ENCODE results near the gene SLC27A4. TPM values are rescaled to one million over a fixed set of nuclear protein-coding genes. Genes with fewer than 3 reads are reported as not detected.

SLC27A4 gene
- total and polyA plus RNA-seq, 2 donors from 2014 or later = 29.3 to 58.7 TPM

- intact Hi-C loops (cut with DNase I) = no loop called here
- Histone ChIP-seq H3K4me3 (ENCODE audit: low read length in 3 of 3) (no peak overlapping the region), H3K4me1 (ENCODE audit: control insufficient read depth in 2 of 3, insufficient read depth in 2 of 3, low read depth in 1 of 3, low read length in 3 of 3) (no peaks in the 10 kb centered on the region), H3K27me3 (ENCODE audit: control insufficient read depth, insufficient read depth, low read length) (peaks cover 39% of the 10 kb centered on the region), H3K9me3 (ENCODE audit: control insufficient read depth in 2 of 3, insufficient read depth in 1 of 3, low read length in 3 of 3) (no peaks in the 10 kb centered on the region), H3K27ac (ENCODE audit: low read depth in 2 of 2, low read length in 2 of 2) (no peak overlapping the region), H3K36me3 (ENCODE audit: control insufficient read depth in 2 of 3, insufficient read depth in 3 of 3, low read length in 3 of 3) (peaks cover 0 to 9% (median 2%) of the 10 kb centered on the region in 3 donors), H3K9ac (ENCODE audit: low read length in 3 of 3) (no peak overlapping the region)
- TF ChIP-seq, protein P1, sequence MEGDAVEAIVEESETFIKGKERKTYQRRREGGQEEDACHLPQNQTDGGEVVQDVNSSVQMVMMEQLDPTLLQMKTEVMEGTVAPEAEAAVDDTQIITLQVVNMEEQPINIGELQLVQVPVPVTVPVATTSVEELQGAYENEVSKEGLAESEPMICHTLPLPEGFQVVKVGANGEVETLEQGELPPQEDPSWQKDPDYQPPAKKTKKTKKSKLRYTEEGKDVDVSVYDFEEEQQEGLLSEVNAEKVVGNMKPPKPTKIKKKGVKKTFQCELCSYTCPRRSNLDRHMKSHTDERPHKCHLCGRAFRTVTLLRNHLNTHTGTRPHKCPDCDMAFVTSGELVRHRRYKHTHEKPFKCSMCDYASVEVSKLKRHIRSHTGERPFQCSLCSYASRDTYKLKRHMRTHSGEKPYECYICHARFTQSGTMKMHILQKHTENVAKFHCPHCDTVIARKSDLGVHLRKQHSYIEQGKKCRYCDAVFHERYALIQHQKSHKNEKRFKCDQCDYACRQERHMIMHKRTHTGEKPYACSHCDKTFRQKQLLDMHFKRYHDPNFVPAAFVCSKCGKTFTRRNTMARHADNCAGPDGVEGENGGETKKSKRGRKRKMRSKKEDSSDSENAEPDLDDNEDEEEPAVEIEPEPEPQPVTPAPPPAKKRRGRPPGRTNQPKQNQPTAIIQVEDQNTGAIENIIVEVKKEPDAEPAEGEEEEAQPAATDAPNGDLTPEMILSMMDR (IDR thresholded peaks at IDR 0.05; ENCODE audit: borderline replicate concordance, extremely low read depth, insufficient read depth) = no peak
- peak in 1 of 5 donors; percentile 60 for DNase-seq
- no peak for FAIRE-seq
These were observed 53.6 kb downstream of the SLC27A4 start for GRCh38 chr9:128393970-128394369.

DNA sequence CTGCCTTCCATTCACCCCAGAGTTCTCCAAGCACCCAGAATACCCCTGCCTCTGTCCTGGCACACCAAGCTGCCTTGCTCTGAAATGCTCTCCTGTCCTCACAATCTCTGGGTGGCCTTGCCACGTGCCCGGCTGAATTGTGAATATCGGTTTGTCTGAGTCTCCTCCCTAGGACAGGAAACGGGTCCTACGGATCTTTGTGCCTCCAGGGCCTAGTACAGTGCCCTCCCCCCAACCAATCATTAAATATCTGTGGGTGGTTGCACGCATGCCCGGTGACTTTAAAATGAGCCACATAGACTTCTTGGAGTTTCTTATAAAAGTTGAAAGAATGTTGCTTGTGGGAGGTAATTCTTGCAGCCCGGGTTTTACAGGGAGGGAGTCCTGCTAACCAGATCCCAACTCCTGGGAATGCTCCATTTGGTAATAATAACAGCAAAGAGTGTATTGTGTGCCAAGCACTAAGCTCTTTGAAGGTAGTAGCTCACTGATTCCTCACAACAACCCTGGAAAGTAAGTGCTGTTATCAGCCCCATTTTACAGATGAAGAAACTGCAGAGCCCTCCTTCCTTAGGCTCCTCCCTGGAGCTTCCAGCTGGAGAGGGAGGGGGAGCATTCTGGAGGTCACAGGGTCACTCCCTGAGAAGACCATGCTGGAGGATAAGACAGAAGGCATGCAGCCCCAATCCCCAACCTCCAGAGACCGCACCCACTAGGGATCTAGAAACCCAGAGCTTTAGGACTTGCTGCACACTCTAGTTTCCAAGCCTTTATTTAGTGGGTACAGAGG, 54.2 kb downstream of the SLC27A4 start:
- no peak overlapping the region for H3K27ac ChIP-seq (ENCODE audit: low read depth in 2 of 2, low read length in 2 of 2)

DNA sequence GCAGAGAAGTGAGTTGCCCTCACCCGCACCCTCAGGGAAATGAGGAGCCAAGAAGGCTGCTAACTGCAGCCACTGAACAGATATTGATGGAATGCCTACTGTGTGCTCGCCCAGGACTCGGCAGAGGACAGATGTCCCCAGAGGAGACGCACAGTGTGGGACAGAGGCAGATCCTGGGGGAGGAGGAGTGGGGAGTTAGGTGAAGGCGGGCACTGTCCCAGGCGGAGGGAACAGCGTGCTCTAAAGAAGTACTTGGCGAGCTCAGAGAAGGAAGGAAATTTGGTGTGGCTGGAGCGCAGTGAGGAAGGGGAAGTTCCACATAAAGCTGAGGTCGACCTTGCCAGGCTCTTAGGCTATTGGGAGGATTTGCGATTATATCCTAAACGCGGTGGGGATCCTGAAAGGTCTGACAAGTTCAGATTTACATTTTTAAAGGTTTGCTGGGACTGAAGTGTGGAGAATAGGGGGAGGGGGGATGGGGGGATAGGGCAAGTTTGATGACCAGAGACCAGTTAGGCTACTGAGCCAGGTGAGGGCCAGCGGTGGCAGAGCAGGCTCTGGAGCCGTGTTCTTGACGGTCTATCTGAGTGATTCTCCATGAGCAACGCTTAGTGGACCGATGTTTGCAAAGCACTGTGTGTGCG, 56.8 kb downstream of the SLC27A4 start:
- TF ChIP-seq, protein P1 (IDR thresholded peaks at IDR 0.05; ENCODE audit: borderline replicate concordance, extremely low read depth, insufficient read depth) = no peak
- no peak overlapping the region for H3K27ac ChIP-seq (ENCODE audit: low read depth in 2 of 2, low read length in 2 of 2)

More for the DNA sequence above, 54.2 kb downstream of the SLC27A4 start:
- no peak overlapping the region for H3K4me3 ChIP-seq (ENCODE audit: low read length in 3 of 3)
- peaks cover 0 to 6% (median 0%) of the 10 kb centered on the region in 3 donors for H3K36me3 ChIP-seq (ENCODE audit: control insufficient read depth in 2 of 3, insufficient read depth in 3 of 3, low read length in 3 of 3)
- no peaks in the 10 kb centered on the region for H3K4me1 ChIP-seq (ENCODE audit: control insufficient read depth in 2 of 3, insufficient read depth in 2 of 3, low read depth in 1 of 3, low read length in 3 of 3)
- TF ChIP-seq, protein P1 (IDR thresholded peaks at IDR 0.05; ENCODE audit: borderline replicate concordance, extremely low read depth, insufficient read depth) = no peak
- FAIRE-seq (no peak), DNase-seq (no peak)
- H3K9me3 ChIP-seq (ENCODE audit: control insufficient read depth in 2 of 3, insufficient read depth in 1 of 3, low read length in 3 of 3) = no peaks in the 10 kb centered on the region
- intact Hi-C loops (cut with DNase I) = no loop called here
- H3K27me3 ChIP-seq (ENCODE audit: control insufficient read depth, insufficient read depth, low read length) = peaks cover 39% of the 10 kb centered on the region
- H3K9ac ChIP-seq (ENCODE audit: low read length in 3 of 3) = no peak overlapping the region

More for the DNA sequence above, 56.8 kb downstream of the SLC27A4 start:
- FAIRE-seq (no peak), DNase-seq (no peak)
- H3K36me3 ChIP-seq (ENCODE audit: control insufficient read depth in 2 of 3, insufficient read depth in 3 of 3, low read length in 3 of 3) = no peaks in the 10 kb centered on the region
- no peak overlapping the region for H3K9ac ChIP-seq (ENCODE audit: low read length in 3 of 3)
- H3K4me1 ChIP-seq (ENCODE audit: control insufficient read depth in 2 of 3, insufficient read depth in 2 of 3, low read depth in 1 of 3, low read length in 3 of 3) = no peaks in the 10 kb centered on the region
- H3K9me3 ChIP-seq (ENCODE audit: control insufficient read depth in 2 of 3, insufficient read depth in 1 of 3, low read length in 3 of 3) = no peaks in the 10 kb centered on the region
- intact Hi-C loops (cut with DNase I) = no loop called here
- H3K4me3 ChIP-seq (ENCODE audit: low read length in 3 of 3) = no peak overlapping the region
- peaks cover 26% of the 10 kb centered on the region for H3K27me3 ChIP-seq (ENCODE audit: control insufficient read depth, insufficient read depth, low read length)

Data from kidney (tissue), 14 donors.